ENCODE data around the gene DOC2B.
"Not testable (repeated sequence)": the region's sequence is repeated elsewhere in the genome, so short reads cannot be mapped to it uniquely, and the experiment has no call there.

The DOC2B gene

GRCh38 chr17:210402-210801, 29.0 kb upstream of the DOC2B start:
- DNase-seq = no peak

- DNase-seq = no peak
Observed at GRCh38 chr17:208429-208828, 27.0 kb upstream of the DOC2B start.

GRCh38 chr17:207775-208174, 26.3 kb upstream of the DOC2B start:
- DNase-seq = no peak

GRCh38 chr17:206941-207560, 25.6 kb upstream of the DOC2B start:
- DNase-seq = no peak

- DNase-seq = not testable (repeated sequence)
Observed at GRCh38 chr17:206484-206883, 25.0 kb upstream of the DOC2B start.

- DNase-seq = no peak
Observed at GRCh38 chr17:205817-206216, 24.4 kb upstream of the DOC2B start.

- no peak for DNase-seq
Observed at GRCh38 chr17:205148-205669, 23.8 kb upstream of the DOC2B start.

- no peak for DNase-seq
Observed at GRCh38 chr17:204427-205147, 23.1 kb upstream of the DOC2B start.

GRCh38 chr17:202501-202951, 21.1 kb upstream of the DOC2B start:
- no peak for DNase-seq

GRCh38 chr17:201736-202135, 20.3 kb upstream of the DOC2B start:
- DNase-seq = not testable (repeated sequence)

- not testable (repeated sequence) for DNase-seq
Observed at GRCh38 chr17:201257-201656, 19.8 kb upstream of the DOC2B start.

GRCh38 chr17:200586-200985, 19.1 kb upstream of the DOC2B start:
- no peak for DNase-seq

GRCh38 chr17:199806-200545, 18.5 kb upstream of the DOC2B start:
- no peak for DNase-seq

GRCh38 chr17:199191-199604, 17.7 kb upstream of the DOC2B start:
- DNase-seq = no peak

- DNase-seq = not testable (repeated sequence)
Observed at GRCh38 chr17:198225-198624, 16.8 kb upstream of the DOC2B start.

- no peak for DNase-seq
Observed at GRCh38 chr17:197352-197751, 15.9 kb upstream of the DOC2B start.

- DNase-seq = no peak
Observed at GRCh38 chr17:194828-195602, 13.6 kb upstream of the DOC2B start.

GRCh38 chr17:193841-194806, 12.7 kb upstream of the DOC2B start:
- DNase-seq = no peak

- DNase-seq = no peak
Observed at GRCh38 chr17:193426-193810, 12.0 kb upstream of the DOC2B start.

GRCh38 chr17:192666-193425, 11.4 kb upstream of the DOC2B start:
- no peak for DNase-seq

GRCh38 chr17:189444-189843, 8.0 kb upstream of the DOC2B start:
- no peak for DNase-seq
